ENCODE measurements around the gene EGFL8.
"Not testable (repeated sequence)": the region's sequence is repeated elsewhere in the genome, so short reads cannot be mapped to it uniquely, and the experiment has no call there.

Gene EGFL8

DNA sequence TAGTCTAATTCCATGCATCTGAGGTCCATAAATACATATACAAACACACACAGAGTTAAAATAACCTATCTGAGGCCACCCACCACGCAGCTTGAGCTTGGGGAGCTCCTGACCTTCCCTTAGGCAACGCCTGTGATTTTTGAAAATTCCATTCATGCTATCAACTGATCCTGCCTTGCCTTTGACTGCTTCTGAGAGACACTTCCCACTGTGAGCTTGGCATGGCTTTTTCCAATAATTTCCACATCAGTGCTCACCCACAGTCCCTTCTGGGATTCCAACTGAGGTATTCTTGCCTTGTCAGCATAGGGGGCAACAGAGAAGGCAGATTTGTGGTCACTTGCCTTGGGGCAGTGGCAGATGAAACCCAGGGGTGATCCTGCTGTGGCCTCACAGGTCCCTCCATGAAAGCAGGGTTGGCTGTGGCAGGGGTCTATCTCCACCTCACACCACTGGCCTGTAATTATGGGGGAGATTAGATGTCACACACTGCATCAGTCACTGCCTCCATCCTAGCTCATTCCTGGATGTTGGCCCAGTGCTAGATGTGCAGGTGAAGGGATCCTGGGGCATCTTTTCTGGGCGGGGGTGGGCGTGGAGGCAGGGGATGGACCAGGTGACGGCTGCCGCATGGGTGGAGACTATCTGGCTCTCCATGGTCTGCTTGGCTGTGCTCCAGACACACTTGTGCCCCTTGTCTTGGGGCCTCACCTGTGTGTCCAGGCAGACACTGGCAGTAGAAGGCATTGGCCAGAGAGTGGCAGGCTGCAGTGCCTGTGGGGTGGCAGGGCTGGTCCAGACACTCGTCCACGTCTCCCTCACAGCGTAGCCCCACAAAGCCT, 39.3 kb downstream of the EGFL8 start:
- Histone ChIP-seq H4K20me1 (no peaks in the 10 kb centered on the region), H3K9me3 (no peaks in the 10 kb centered on the region), H3K9ac (no peak overlapping the region), H3K4me1 (no peaks in the 10 kb centered on the region), H3K27ac (no peak overlapping the region), H3K4me2 (no peak overlapping the region), H3K27me3 (no peaks in the 10 kb centered on the region), H3K36me3 (no peaks in the 10 kb centered on the region), H3K4me3 (no peak overlapping the region)
- no peak for TF ChIP-seq Cebpa-rat (IDR thresholded peaks at IDR 0.05)

- H3K4me3 ChIP-seq: no peak overlapping the region
- H3K4me2 ChIP-seq: no peak overlapping the region
- no peak overlapping the region for H3K27ac ChIP-seq
- no peaks in the 10 kb centered on the region for H3K4me1 ChIP-seq
- H3K9me3 ChIP-seq: no peaks in the 10 kb centered on the region
- no peak overlapping the region for H3K9ac ChIP-seq
- H4K20me1 ChIP-seq: no peaks in the 10 kb centered on the region
- H3K36me3 ChIP-seq: no peaks in the 10 kb centered on the region
- TF ChIP-seq Cebpa-rat (IDR thresholded peaks at IDR 0.05): no peak
- H3K27me3 ChIP-seq: no peaks in the 10 kb centered on the region
Observed at GRCh38 chr6:32204268-32204715, 39.9 kb downstream of the EGFL8 start.

GRCh38 chr6:32208996-32209395, 44.6 kb downstream of the EGFL8 start:
- Histone ChIP-seq H3K4me1 (no peaks in the 10 kb centered on the region), H3K4me3 (no peak overlapping the region), H3K4me2 (no peak overlapping the region), H3K36me3 (no peaks in the 10 kb centered on the region), H3K27ac (no peak overlapping the region), H4K20me1 (no peaks in the 10 kb centered on the region), H3K27me3 (no peaks in the 10 kb centered on the region), H3K9me3 (no peaks in the 10 kb centered on the region), H3K9ac (no peak overlapping the region)
- TF ChIP-seq Cebpa-rat (IDR thresholded peaks at IDR 0.05): no peak

DNA sequence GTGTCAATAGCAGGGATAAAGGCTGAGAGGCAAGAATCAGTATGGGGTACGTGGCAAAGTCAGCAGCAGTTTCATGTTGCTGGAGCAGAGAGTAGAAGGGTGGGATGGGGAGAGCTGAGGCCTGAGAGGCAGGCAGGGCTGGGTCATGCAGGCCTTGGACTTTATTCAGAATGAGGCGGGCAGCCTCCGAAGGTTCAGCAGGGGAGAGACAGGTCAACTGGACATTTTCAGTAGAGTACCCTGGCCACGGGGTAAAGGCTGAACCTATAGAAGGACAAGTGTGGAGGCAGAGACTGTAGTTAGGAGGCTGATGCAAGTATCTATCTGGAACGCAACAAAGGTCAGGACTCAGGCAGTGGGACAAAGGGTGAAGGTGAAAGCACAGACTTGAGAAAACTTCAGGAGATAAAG, 45.8 kb downstream of the EGFL8 start:
- H3K4me2 ChIP-seq: no peak overlapping the region
- no peak overlapping the region for H3K27ac ChIP-seq

GRCh38 chr6:32211432-32211831, 47.0 kb downstream of the EGFL8 start:
- H3K4me3 ChIP-seq, H3K9ac ChIP-seq, H4K20me1 ChIP-seq, H3K4me2 ChIP-seq, H3K4me1 ChIP-seq, H3K9me3 ChIP-seq, H3K27me3 ChIP-seq, H3K36me3 ChIP-seq, H3K27ac ChIP-seq: not testable (repeated sequence)

More for the DNA sequence above, 45.8 kb downstream of the EGFL8 start:
- H3K27me3 ChIP-seq: no peaks in the 10 kb centered on the region
- TF ChIP-seq Cebpa-rat (IDR thresholded peaks at IDR 0.05): no peak
- no peaks in the 10 kb centered on the region for H3K9me3 ChIP-seq
- no peaks in the 10 kb centered on the region for H3K4me1 ChIP-seq
- no peak overlapping the region for H3K4me3 ChIP-seq
- H3K9ac ChIP-seq: no peak overlapping the region
- no peaks in the 10 kb centered on the region for H4K20me1 ChIP-seq
- H3K36me3 ChIP-seq: no peaks in the 10 kb centered on the region

DNA sequence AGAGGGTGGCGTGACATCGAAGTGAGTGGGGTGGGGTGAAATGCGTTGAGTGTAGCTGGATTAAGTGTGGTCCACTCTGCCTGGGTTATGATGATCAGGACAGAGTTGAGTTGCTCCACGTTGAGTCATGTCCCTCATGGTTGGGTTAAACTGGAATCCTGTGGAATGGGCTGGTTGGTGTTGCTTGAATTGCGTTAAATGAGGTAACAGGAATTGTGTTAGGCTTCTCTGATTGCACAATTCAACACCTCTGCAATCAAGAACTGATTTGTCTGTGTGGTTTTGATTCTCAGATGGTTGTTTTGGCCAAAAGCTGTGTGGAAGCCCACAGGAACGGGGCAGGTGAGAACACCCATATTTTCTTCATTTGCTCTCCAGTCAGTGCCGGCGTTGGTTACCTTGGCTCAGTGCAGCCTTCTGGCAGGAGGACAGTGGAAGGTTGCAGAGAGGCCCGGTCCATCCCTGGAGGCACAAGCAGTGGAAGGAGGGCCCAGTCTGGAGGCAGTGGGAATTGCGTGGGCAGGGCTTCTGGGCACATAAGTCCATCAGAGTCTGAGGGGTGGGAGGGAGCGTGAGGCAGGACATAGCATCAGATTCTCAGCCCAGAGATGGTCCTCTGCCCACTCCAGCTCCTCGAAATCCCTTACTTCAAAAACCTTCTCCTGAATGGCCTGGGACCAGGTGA, 47.8 kb downstream of the EGFL8 start:
- H3K27ac ChIP-seq: no peak overlapping the region
- H3K9me3 ChIP-seq: no peaks in the 10 kb centered on the region
- H3K9ac ChIP-seq: no peak overlapping the region
- H3K4me2 ChIP-seq: no peak overlapping the region
- TF ChIP-seq Cebpa-rat (IDR thresholded peaks at IDR 0.05): no peak
- no peak overlapping the region for H3K4me3 ChIP-seq
- no peaks in the 10 kb centered on the region for H3K36me3 ChIP-seq
- H4K20me1 ChIP-seq: no peaks in the 10 kb centered on the region
- no peaks in the 10 kb centered on the region for H3K27me3 ChIP-seq
- no peaks in the 10 kb centered on the region for H3K4me1 ChIP-seq

GRCh38 chr6:32213649-32214048, 49.3 kb downstream of the EGFL8 start:
- no peaks in the 10 kb centered on the region for H3K36me3 ChIP-seq
- no peaks in the 10 kb centered on the region for H4K20me1 ChIP-seq
- H3K4me3 ChIP-seq: no peak overlapping the region
- H3K27ac ChIP-seq: no peak overlapping the region
- H3K4me2 ChIP-seq: no peak overlapping the region
- H3K9me3 ChIP-seq: no peaks in the 10 kb centered on the region
- no peaks in the 10 kb centered on the region for H3K27me3 ChIP-seq
- no peak overlapping the region for H3K9ac ChIP-seq
- no peaks in the 10 kb centered on the region for H3K4me1 ChIP-seq
- no peak for TF ChIP-seq Cebpa-rat (IDR thresholded peaks at IDR 0.05)

- H3K27me3 ChIP-seq: no peaks in the 10 kb centered on the region
- no peaks in the 10 kb centered on the region for H3K9me3 ChIP-seq
- H3K36me3 ChIP-seq: no peaks in the 10 kb centered on the region
- TF ChIP-seq Cebpa-rat (IDR thresholded peaks at IDR 0.05): no peak
- H3K4me1 ChIP-seq: no peaks in the 10 kb centered on the region
- no peak overlapping the region for H3K9ac ChIP-seq
- H3K4me2 ChIP-seq: no peak overlapping the region
- H3K4me3 ChIP-seq: no peak overlapping the region
- H3K27ac ChIP-seq: no peak overlapping the region
- no peaks in the 10 kb centered on the region for H4K20me1 ChIP-seq
Observed at GRCh38 chr6:32214126-32214525, 49.7 kb downstream of the EGFL8 start.

GRCh38 chr6:32215617-32216016, 51.2 kb downstream of the EGFL8 start:
- Histone ChIP-seq H3K9ac (no peak overlapping the region), H3K9me3 (no peaks in the 10 kb centered on the region), H4K20me1 (no peaks in the 10 kb centered on the region), H3K4me2 (no peak overlapping the region), H3K4me3 (no peak overlapping the region), H3K27ac (no peak overlapping the region), H3K27me3 (no peaks in the 10 kb centered on the region), H3K4me1 (no peaks in the 10 kb centered on the region), H3K36me3 (no peaks in the 10 kb centered on the region)
- TF ChIP-seq Cebpa-rat (IDR thresholded peaks at IDR 0.05): no peak

- H3K4me3 ChIP-seq: no peak overlapping the region
- H3K9me3 ChIP-seq: no peaks in the 10 kb centered on the region
- H3K9ac ChIP-seq: no peak overlapping the region
- H4K20me1 ChIP-seq: no peaks in the 10 kb centered on the region
- no peak for TF ChIP-seq Cebpa-rat (IDR thresholded peaks at IDR 0.05)
- H3K36me3 ChIP-seq: no peaks in the 10 kb centered on the region
- H3K4me1 ChIP-seq: no peaks in the 10 kb centered on the region
- no peak overlapping the region for H3K4me2 ChIP-seq
- H3K27me3 ChIP-seq: no peaks in the 10 kb centered on the region
- H3K27ac ChIP-seq: no peak overlapping the region
Observed at GRCh38 chr6:32216285-32216684, 51.9 kb downstream of the EGFL8 start.
